Loucy (cell line): ENCODE results near the gene SCAND1.

Source experiments
- H2AFZ ChIP-seq: fragments of 200-600 bp; sonication (generic); 2 replicates; pipeline ENCODE4 v1.6.0; 2016; ENCODE audit warnings: antibody characterized with exemption, mild to moderate bottlenecking, low read length, moderate library complexity
- H3F3A ChIP-seq: fragments of 200-600 bp; 2 replicates; pipeline ENCODE4 v1.6.0; 2016; ENCODE audit warnings: antibody characterized with exemption, low read depth, mild to moderate bottlenecking
- H3K27me3 ChIP-seq: fragments of 200-600 bp; sonication (generic); 2 replicates; pipeline ENCODE4 v1.6.1; 2014; ENCODE audit warnings: low read length, mild to moderate bottlenecking; ENCODE audit not compliant: insufficient read depth, poor library complexity, severe bottlenecking
- H3K36me3 ChIP-seq: fragments of 200-600 bp; sonication (generic); 2 replicates; pipeline ENCODE4 v1.6.1; 2016; ENCODE audit warnings: low read length; ENCODE audit not compliant: insufficient read depth
- H3K4me1 ChIP-seq: fragments of 200-600 bp; sonication (generic); 2 replicates; pipeline ENCODE4 v1.5.1; 2014; ENCODE audit warnings: low read length, mild to moderate bottlenecking; ENCODE audit not compliant: insufficient read depth, poor library complexity, severe bottlenecking
- H3K4me2 ChIP-seq: fragments of 200-600 bp; sonication (generic); 2 replicates; pipeline ENCODE4 v1.6.0; 2014; ENCODE audit warnings: antibody characterized with exemption, low read length, low read depth, mild to moderate bottlenecking; ENCODE audit not compliant: poor library complexity, severe bottlenecking
- H3K4me3 ChIP-seq: fragments of 200-600 bp; sonication (generic); 2 replicates; pipeline ENCODE4 v1.5.1; 2014; ENCODE audit warnings: low read length, mild to moderate bottlenecking, mixed read lengths; ENCODE audit not compliant: poor library complexity, severe bottlenecking
- H3K79me2 ChIP-seq: fragments of 200-600 bp; sonication (generic); 2 replicates; pipeline ENCODE4 v1.6.1; 2014; ENCODE audit warnings: low read length; ENCODE audit not compliant: insufficient read depth
- H3K9ac ChIP-seq: fragments of 200-600 bp; sonication (generic); 2 replicates; pipeline ENCODE4 v1.6.0; 2014; ENCODE audit warnings: mild to moderate bottlenecking, low read depth, low read length, moderate library complexity; ENCODE audit not compliant: poor library complexity, severe bottlenecking
- H3K9me2 ChIP-seq: fragments of 200-600 bp; sonication (generic); replicated peaks from 2 replicates; pipeline ENCODE4 v1.6.1; 2016; ENCODE audit warnings: low read depth, low read length, mixed read lengths
- H3K9me3 ChIP-seq: fragments of 200-600 bp; sonication (generic); 2 replicates; pipeline ENCODE4 v1.6.1; 2014; ENCODE audit warnings: mild to moderate bottlenecking, antibody characterized with exemption, low read length, low read depth; ENCODE audit not compliant: insufficient read depth
- H4K20me1 ChIP-seq: fragments of 200-600 bp; sonication (generic); 2 replicates; pipeline ENCODE4 v1.6.0; 2014; ENCODE audit warnings: antibody characterized with exemption, low read length, mild to moderate bottlenecking; ENCODE audit not compliant: insufficient read depth, poor library complexity, severe bottlenecking
- CTCF ChIP-seq: fragments of 200-600 bp; sonication (generic); conservative IDR thresholded peaks from 2 replicates; pipeline ENCODE4 v1.5.1; 2014; ENCODE audit warnings: mild to moderate bottlenecking, antibody characterized with exemption, low read length
- EZH2phosphoT487 ChIP-seq: fragments of 200-600 bp; IDR thresholded peaks from 2 replicates; pipeline ENCODE4 v1.6.1; 2018; ENCODE audit warnings: antibody characterized with exemption, mild to moderate bottlenecking, moderate library complexity, borderline replicate concordance

The SCAND1 gene

GRCh38 chr20:35994994-35995453 is 40.7 kb upstream of the SCAND1 start:
- Histone ChIP-seq H3F3A (no peaks in the 10 kb centered on the region), H3K9me3 (no peaks in the 10 kb centered on the region), H3K4me1 (no peaks in the 10 kb centered on the region), H3K4me3 (no peak overlapping the region), H3K9ac (no peak overlapping the region), H3K79me2 (no peaks in the 10 kb centered on the region), H3K27me3 (no peaks in the 10 kb centered on the region), H3K9me2 (no peaks in the 10 kb centered on the region), H3K36me3 (no peaks in the 10 kb centered on the region), H2AFZ (no peak overlapping the region), H3K4me2 (no peak overlapping the region), H4K20me1 (no peaks in the 10 kb centered on the region)
- no peak for TF ChIP-seq EZH2phosphoT487
- TF ChIP-seq CTCF, result peak; percentile 88

- TF ChIP-seq EZH2phosphoT487, result no peak
- TF ChIP-seq CTCF, result peak; percentile 87
- Histone ChIP-seq H3K9ac (peak overlapping the region; percentile 4), H3K36me3 (no peaks in the 10 kb centered on the region), H3K27me3 (no peaks in the 10 kb centered on the region), H2AFZ (peak overlapping the region; percentile 81), H3K9me2 (no peaks in the 10 kb centered on the region), H3K9me3 (no peaks in the 10 kb centered on the region), H3F3A (no peaks in the 10 kb centered on the region), H3K4me3 (peak overlapping the region; percentile 45), H3K79me2 (no peaks in the 10 kb centered on the region), H4K20me1 (no peaks in the 10 kb centered on the region), H3K4me1 (no peaks in the 10 kb centered on the region), H3K4me2 (peak overlapping the region; percentile 40)
Measured at GRCh38 chr20:35992713-35993335, 38.5 kb upstream of the SCAND1 start.

GRCh38 chr20:35991142-35991771 is 37.0 kb upstream of the SCAND1 start:
- Histone ChIP-seq H3K4me2 (no peak overlapping the region), H3K4me1 (no peaks in the 10 kb centered on the region), H3K9ac (no peak overlapping the region), H4K20me1 (no peaks in the 10 kb centered on the region), H3K79me2 (no peaks in the 10 kb centered on the region), H3F3A (no peaks in the 10 kb centered on the region), H3K27me3 (no peaks in the 10 kb centered on the region), H3K4me3 (no peak overlapping the region), H2AFZ (no peak overlapping the region), H3K36me3 (no peaks in the 10 kb centered on the region), H3K9me2 (no peaks in the 10 kb centered on the region), H3K9me3 (no peaks in the 10 kb centered on the region)
- TF ChIP-seq EZH2phosphoT487, result no peak
- peak; percentile 58 for TF ChIP-seq CTCF
